ENCODE results near the gene NOS2.
"Not testable (repeated sequence)": the region's sequence is repeated elsewhere in the genome, so short reads cannot be mapped to it uniquely, and the experiment has no call there.

NOS2 gene

GRCh38 chr17:27800522-27800921 lies at the start of gene NOS2:
TSS of gene NOS2 (minus strand) at chr17:27800529. CDS start at chr17:27798809, 1,720 bp downstream.
- DNase-seq = no peak

- DNase-seq = no peak
These were observed 49.3 kb upstream of the NOS2 start for GRCh38 chr17:27849474-27850185.

- DNase-seq = no peak
These were observed 48.6 kb upstream of the NOS2 start for GRCh38 chr17:27848931-27849330.

GRCh38 chr17:27846808-27847307 lies 46.5 kb upstream of the NOS2 start:
- DNase-seq = not testable (repeated sequence)

- DNase-seq = no peak
These were observed 45.8 kb upstream of the NOS2 start for GRCh38 chr17:27846042-27846655.

GRCh38 chr17:27845264-27846041 lies 45.1 kb upstream of the NOS2 start:
- DNase-seq = no peak

GRCh38 chr17:27840688-27841087 lies 40.4 kb upstream of the NOS2 start:
- DNase-seq = no peak

GRCh38 chr17:27840406-27840678 lies 40.0 kb upstream of the NOS2 start:
- not testable (repeated sequence) for DNase-seq

GRCh38 chr17:27839571-27840405 lies 39.5 kb upstream of the NOS2 start:
- not testable (repeated sequence) for DNase-seq

- not testable (repeated sequence) for DNase-seq
These were observed 38.3 kb upstream of the NOS2 start for GRCh38 chr17:27838607-27839006.

GRCh38 chr17:27837769-27838168 lies 37.4 kb upstream of the NOS2 start:
- DNase-seq = not testable (repeated sequence)

- DNase-seq = no peak
These were observed 36.3 kb upstream of the NOS2 start for GRCh38 chr17:27836651-27837050.

GRCh38 chr17:27834571-27834970 lies 34.2 kb upstream of the NOS2 start:
- DNase-seq = no peak

- DNase-seq = no peak
These were observed 32.5 kb upstream of the NOS2 start for GRCh38 chr17:27832831-27833230.

GRCh38 chr17:27829888-27830287 lies 29.6 kb upstream of the NOS2 start:
- DNase-seq = not testable (repeated sequence)

GRCh38 chr17:27829143-27829711 lies 28.9 kb upstream of the NOS2 start:
- DNase-seq = not testable (repeated sequence)

- DNase-seq = no peak
These were observed 25.1 kb upstream of the NOS2 start for GRCh38 chr17:27825459-27825858.

GRCh38 chr17:27824745-27825144 lies 24.4 kb upstream of the NOS2 start:
- no peak for DNase-seq

- no peak for DNase-seq
These were observed 23.9 kb upstream of the NOS2 start for GRCh38 chr17:27824176-27824715.

GRCh38 chr17:27822108-27822507 lies 21.8 kb upstream of the NOS2 start:
- not testable (repeated sequence) for DNase-seq

- DNase-seq = no peak
These were observed 21.0 kb upstream of the NOS2 start for GRCh38 chr17:27821318-27821717.

GRCh38 chr17:27819145-27819544 lies 18.8 kb upstream of the NOS2 start:
- DNase-seq = no peak

Measured in kidney glomerular epithelial cell (primary cell).